ENCODE measurements around the gene USPL1.

DNA sequence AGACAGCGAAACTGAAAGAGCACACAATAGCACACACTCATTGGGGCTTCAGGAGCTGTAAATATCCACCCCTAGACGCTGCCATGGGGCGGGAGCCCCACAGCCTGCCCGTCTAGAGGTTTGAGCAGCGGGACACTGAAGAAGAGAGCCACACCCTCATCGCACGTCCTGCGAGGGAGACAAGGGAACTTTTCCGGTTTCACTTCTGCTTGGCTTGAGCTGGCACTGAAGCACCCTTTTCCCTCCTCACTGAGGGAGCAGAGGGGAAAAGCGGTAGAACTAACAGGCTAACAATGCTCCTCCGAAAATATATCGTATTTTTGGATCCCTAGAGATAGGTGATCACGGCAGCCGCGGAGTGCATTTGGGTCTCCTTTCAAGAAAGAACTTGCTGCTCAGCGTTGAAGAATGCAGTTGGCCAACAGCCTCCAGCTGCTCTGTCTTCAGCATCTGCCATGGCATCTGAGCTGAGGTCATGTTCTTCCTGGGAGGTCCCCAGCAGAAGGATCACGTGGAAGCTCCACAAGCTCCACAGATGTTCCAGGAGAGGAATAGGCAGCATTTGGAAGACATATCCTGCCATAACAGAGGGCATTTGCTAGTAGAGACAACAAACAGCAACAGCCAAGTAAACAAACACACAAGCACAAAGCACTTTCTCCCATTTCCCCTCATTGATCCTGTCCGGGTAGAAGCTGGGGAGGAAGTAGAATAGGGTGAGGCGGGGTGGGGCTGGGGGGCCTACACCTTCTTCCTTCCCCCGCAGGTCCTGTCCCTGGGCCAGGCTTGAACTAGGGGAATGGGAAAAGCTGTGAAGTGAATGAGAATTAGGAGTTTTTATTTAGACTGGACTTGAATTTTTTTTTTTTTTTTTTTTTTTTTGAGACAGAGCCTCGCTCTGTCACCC, 72.8 kb downstream of the USPL1 start:
- TF ChIP-seq, protein P1, sequence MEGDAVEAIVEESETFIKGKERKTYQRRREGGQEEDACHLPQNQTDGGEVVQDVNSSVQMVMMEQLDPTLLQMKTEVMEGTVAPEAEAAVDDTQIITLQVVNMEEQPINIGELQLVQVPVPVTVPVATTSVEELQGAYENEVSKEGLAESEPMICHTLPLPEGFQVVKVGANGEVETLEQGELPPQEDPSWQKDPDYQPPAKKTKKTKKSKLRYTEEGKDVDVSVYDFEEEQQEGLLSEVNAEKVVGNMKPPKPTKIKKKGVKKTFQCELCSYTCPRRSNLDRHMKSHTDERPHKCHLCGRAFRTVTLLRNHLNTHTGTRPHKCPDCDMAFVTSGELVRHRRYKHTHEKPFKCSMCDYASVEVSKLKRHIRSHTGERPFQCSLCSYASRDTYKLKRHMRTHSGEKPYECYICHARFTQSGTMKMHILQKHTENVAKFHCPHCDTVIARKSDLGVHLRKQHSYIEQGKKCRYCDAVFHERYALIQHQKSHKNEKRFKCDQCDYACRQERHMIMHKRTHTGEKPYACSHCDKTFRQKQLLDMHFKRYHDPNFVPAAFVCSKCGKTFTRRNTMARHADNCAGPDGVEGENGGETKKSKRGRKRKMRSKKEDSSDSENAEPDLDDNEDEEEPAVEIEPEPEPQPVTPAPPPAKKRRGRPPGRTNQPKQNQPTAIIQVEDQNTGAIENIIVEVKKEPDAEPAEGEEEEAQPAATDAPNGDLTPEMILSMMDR (IDR thresholded peaks at IDR 0.05 in 4 of 5, conservative IDR thresholded peaks at IDR 0.05 in 1 of 5): no peak
- TF ChIP-seq POLR2A (IDR thresholded peaks at IDR 0.05): peak in 1 of 2 donors; percentile 5
